ENCODE data around the gene HLA-DQB2. TPM values are rescaled to one million over a fixed set of nuclear protein-coding genes. Genes with fewer than 3 reads are reported as not detected.

HLA-DQB2 gene
- total and polyA plus RNA-seq, 9 of the 15 experiments (the other 6 are each of a cell fraction or from before 2014, with no cell fraction given), result not detected

DNA sequence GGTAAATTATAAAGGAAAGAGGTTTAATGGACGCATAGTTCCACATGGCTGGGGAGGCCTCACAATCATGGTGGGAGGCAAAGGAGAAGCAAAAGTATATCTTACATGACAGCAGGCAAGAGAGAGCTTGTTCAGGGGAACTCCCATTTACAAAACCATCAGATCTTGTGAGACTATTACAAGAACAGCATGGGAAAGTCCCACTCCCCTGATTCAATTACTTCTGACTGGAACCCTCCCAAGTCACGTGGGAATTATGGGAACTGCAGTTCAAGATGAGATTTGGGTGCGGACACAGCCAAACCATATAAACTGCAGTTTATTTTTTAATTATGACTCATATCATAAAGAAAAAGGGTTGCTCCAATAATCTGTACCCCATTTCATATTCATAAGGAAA, 44.5 kb downstream of the HLA-DQB2 start:
- TF ChIP-seq, protein P1, sequence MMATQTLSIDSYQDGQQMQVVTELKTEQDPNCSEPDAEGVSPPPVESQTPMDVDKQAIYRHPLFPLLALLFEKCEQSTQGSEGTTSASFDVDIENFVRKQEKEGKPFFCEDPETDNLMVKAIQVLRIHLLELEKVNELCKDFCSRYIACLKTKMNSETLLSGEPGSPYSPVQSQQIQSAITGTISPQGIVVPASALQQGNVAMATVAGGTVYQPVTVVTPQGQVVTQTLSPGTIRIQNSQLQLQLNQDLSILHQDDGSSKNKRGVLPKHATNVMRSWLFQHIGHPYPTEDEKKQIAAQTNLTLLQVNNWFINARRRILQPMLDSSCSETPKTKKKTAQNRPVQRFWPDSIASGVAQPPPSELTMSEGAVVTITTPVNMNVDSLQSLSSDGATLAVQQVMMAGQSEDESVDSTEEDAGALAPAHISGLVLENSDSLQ (IDR thresholded peaks at IDR 0.05), result no peak
- TF ChIP-seq ZKSCAN3 (CRISPR knock-in tag; IDR thresholded peaks at IDR 0.05), result no peak
- TF ChIP-seq ZC3H4 (CRISPR knock-in tag; IDR thresholded peaks at IDR 0.05; ENCODE audit: borderline replicate concordance), result no peak
- TF ChIP-seq NELFE (IDR thresholded peaks at IDR 0.05; ENCODE audit: insufficient read depth, insufficient read length), result no peak
- TF ChIP-seq U2AF2 (optimal IDR thresholded peaks at IDR 0.05; ENCODE audit: low read depth, low read length), result no peak
- no peak for TF ChIP-seq POLR2AphosphoS5 (IDR thresholded peaks at IDR 0.05; ENCODE audit: control insufficient read depth, insufficient read depth, low read depth, low read length)
- TF ChIP-seq, protein P2, sequence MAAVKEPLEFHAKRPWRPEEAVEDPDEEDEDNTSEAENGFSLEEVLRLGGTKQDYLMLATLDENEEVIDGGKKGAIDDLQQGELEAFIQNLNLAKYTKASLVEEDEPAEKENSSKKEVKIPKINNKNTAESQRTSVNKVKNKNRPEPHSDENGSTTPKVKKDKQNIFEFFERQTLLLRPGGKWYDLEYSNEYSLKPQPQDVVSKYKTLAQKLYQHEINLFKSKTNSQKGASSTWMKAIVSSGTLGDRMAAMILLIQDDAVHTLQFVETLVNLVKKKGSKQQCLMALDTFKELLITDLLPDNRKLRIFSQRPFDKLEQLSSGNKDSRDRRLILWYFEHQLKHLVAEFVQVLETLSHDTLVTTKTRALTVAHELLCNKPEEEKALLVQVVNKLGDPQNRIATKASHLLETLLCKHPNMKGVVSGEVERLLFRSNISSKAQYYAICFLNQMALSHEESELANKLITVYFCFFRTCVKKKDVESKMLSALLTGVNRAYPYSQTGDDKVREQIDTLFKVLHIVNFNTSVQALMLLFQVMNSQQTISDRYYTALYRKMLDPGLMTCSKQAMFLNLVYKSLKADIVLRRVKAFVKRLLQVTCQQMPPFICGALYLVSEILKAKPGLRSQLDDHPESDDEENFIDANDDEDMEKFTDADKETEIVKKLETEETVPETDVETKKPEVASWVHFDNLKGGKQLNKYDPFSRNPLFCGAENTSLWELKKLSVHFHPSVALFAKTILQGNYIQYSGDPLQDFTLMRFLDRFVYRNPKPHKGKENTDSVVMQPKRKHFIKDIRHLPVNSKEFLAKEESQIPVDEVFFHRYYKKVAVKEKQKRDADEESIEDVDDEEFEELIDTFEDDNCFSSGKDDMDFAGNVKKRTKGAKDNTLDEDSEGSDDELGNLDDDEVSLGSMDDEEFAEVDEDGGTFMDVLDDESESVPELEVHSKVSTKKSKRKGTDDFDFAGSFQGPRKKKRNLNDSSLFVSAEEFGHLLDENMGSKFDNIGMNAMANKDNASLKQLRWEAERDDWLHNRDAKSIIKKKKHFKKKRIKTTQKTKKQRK (IDR thresholded peaks at IDR 0.05; ENCODE audit: borderline replicate concordance, low read depth, low read length), result no peak
- no peak for TF ChIP-seq KHSRP (IDR thresholded peaks at IDR 0.05)
- TF ChIP-seq BRD9 (IDR thresholded peaks at IDR 0.05; ENCODE audit: low read depth, partially characterized antibody), result no peak
- no peak for TF ChIP-seq DDX20 (tag; IDR thresholded peaks at IDR 0.05; ENCODE audit: low read depth)
- FAIRE-seq, result no peak
- intact Hi-C loops (cut with micrococcal nuclease), result no loop called here
- Histone ChIP-seq H3K27ac (ENCODE audit: extremely low read depth, low read depth, low read length) (no peak overlapping the region), H3K27me3 (ENCODE audit: control insufficient read depth in 2 of 2, insufficient read depth in 2 of 2, low read length in 2 of 2) (peaks cover 4 to 7% of the 10 kb centered on the region in 2 experiments; a peak in 3 of 5 replicates), H3K4me1 (replicated peaks in 1 of 2; ENCODE audit: control insufficient read depth in 2 of 2, insufficient read depth in 2 of 2, low read length in 2 of 2) (no peaks in the 10 kb centered on the region), H3K4me3 (no peak overlapping the region), H3K9me1 (ENCODE audit: control insufficient read depth, insufficient read depth, low read length) (peaks cover 3% of the 10 kb centered on the region), H3K36me3 (ENCODE audit: control insufficient read depth, insufficient read depth, low read length) (no peaks in the 10 kb centered on the region), H3K9ac (ENCODE audit: insufficient read depth in 1 of 2, low read depth in 2 of 2, low read length in 2 of 2) (no peak overlapping the region), H3K79me2 (ENCODE audit: control insufficient read depth, insufficient read depth, low read length) (no peaks in the 10 kb centered on the region), H3K4me2 (ENCODE audit: insufficient read depth, low read length) (no peak overlapping the region), H4K20me1 (replicated peaks; ENCODE audit: control insufficient read depth, insufficient read depth, low read length) (no peaks in the 10 kb centered on the region), H3K9me3 (replicated peaks; ENCODE audit: control insufficient read depth, insufficient read depth, low read depth, low read length) (no peaks in the 10 kb centered on the region), H2AFZ (ENCODE audit: low read depth, low read length) (no peak overlapping the region)
- in situ Hi-C loops (cut with MboI), result no loop called here
- ChIA-PET POLR2A (interaction anchor here (0.6 to 0.7 kb wide), 2 partner anchors 15 to 1804 kb away, joined by 3 to 4 read pairs; no protein-coding TSS in a partner anchor), CTCF (ENCODE audit: low intra/inter-chr PET ratio) (no interaction called here)
- no peak for DNase-seq (ENCODE audit: extremely low read depth in 1 of 4, low spot score in 3 of 4)
- BruUV-seq (replicated peaks), result no TSS peak
- WGBS (ENCODE audit: insufficient coverage, low coverage, missing lambda C conversion rate), result 4% methylated on average over 3 of the region's 3 CpGs
- no peak for ATAC-seq
